Activated CD4-positive, alpha-beta T cell treated with anti-CD3 and anti-CD28 coated beads, Interleukin-2, amount 50 U/mL, for 16 hours (primary cell): ENCODE results near the gene SP6.
A peak's percentile ranks its signal among the peaks of the same experiment; 100 is the strongest.

Experiments
- DNase-seq: peaks from one replicate; pipeline ENCODE4 v3.0.0-alpha.2; 2020

The SP6 gene

GRCh38 chr17:47850692-47851573, at the start of gene SP6:
Gene SP6 (minus strand): TSS chr17:47851163. CDS start chr17:47848429, 2,734 bp downstream.
- peak; percentile 38 for DNase-seq

GRCh38 chr17:47899643-47900042, 48.7 kb upstream of the SP6 start:
- no peak for DNase-seq

GRCh38 chr17:47898241-47898640, 47.3 kb upstream of the SP6 start:
- no peak for DNase-seq

GRCh38 chr17:47897561-47897960, 46.6 kb upstream of the SP6 start:
- no peak for DNase-seq

- DNase-seq = no peak
These were observed 45.9 kb upstream of the SP6 start for GRCh38 chr17:47896672-47897490.

- peak; percentile 100 for DNase-seq
These were observed 45.1 kb upstream of the SP6 start, which contains the start of gene SP2 for GRCh38 chr17:47895856-47896671. Gene SP2 (plus strand): TSS chr17:47896236. CDS start chr17:47896287, 51 bp downstream.

GRCh38 chr17:47895347-47895855, 44.4 kb upstream of the SP6 start:
- no peak for DNase-seq

GRCh38 chr17:47894498-47895346, 43.8 kb upstream of the SP6 start:
- DNase-seq = no peak

- DNase-seq = no peak
These were observed 40.7 kb upstream of the SP6 start for GRCh38 chr17:47891545-47892088.

- peak; percentile 90 for DNase-seq
These were observed 39.0 kb upstream of the SP6 start for GRCh38 chr17:47889734-47890529.

- no peak for DNase-seq
These were observed 37.3 kb upstream of the SP6 start for GRCh38 chr17:47888293-47888692.

- no peak for DNase-seq
These were observed 34.2 kb upstream of the SP6 start for GRCh38 chr17:47884905-47885730.

GRCh38 chr17:47884427-47884740, 33.4 kb upstream of the SP6 start:
- no peak for DNase-seq

GRCh38 chr17:47883589-47884426, 32.8 kb upstream of the SP6 start:
- no peak for DNase-seq

GRCh38 chr17:47882695-47883588, 32.0 kb upstream of the SP6 start:
- DNase-seq = no peak

- DNase-seq = no peak
These were observed 31.3 kb upstream of the SP6 start for GRCh38 chr17:47882247-47882646.

- DNase-seq = no peak
These were observed 29.0 kb upstream of the SP6 start for GRCh38 chr17:47879776-47880454.
